Measurements from ENCODE around the gene METRN.

Gene METRN

DNA sequence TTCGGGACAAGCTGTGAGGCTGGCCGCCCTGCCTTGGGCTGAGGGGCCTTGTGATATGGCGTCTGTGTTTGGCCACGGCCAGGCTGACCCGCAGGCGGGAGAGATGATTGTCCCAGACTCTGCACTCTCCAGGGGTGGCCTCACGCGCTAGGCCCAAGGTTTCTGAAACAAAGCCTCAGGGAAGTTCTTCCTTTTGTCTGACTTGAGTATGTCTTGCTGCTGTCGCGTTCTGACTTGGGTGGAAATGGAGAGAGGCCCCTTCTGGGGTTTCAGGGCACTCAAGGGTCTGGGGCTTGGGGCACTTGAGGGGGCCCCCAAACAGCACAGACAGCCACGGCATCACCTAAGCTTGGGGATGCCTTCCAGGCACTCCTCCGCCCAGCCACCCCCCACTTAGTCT is 3.8 kb upstream of the METRN start:
- no peak for DNase-seq

DNA sequence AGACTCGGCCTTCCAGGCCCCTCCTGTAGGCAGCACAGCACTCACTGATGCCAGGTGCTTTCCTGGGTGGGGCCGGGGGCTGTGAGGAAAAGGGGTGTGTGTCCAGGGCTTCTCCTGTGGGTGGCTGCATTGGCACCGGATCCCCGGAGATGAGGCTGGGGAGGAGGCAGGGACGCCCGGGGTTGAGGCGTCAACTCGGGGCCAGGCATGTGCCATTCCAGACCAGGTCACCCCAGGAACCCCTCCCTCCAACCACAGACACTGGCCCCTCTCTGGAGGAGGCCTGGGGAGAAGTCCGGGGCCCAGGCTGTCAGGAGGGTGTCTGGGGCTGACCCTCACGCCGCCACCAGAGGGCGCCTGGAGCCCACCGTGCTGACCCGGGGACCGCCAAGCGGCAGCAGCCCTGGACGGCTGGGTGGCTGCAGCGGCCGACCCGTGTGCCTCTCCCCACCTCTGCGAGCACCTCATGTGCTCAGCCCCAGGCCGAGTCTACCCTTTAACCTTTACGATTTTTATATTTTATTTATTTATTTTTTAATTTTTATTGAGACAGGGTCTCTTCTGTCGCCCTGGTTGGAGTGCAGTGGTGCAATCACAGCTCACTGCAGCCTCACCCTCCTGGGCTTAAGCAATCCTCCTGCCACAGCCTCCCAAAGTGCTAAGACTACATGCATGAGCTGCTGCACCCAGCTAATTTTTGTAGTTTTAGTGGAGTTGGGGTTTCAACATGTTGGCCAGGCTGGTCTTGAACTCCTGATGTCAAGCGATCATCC is 3.2 kb upstream of the METRN start:
- DNase-seq = peak; percentile 51

DNA sequence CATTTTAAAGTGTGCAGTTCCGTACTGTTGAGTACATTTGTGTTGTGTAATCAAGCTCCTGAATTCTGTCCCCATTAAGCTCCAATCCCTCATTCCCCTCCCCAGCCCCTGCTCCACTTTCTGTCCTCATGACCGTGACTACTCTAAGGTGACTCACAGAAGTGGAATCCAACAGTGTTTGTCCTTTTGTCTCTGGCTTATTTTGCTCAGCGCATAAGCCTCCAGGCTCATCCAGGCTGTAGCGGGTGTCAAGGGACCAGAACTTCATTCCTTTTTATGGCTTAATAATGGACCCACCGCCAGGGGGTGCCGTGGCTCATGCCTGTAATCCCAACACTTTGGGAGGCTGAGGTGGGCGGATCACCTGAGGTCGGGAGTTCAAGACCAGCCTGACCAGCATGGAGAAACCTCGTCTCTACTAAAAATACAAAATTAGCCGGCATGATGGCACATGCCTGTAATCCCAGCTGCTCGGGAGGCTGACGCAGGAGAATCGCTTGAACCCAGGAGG is 2.1 kb upstream of the METRN start:
- peak in 1 of 2 experiments; percentile 43 for DNase-seq

DNA sequence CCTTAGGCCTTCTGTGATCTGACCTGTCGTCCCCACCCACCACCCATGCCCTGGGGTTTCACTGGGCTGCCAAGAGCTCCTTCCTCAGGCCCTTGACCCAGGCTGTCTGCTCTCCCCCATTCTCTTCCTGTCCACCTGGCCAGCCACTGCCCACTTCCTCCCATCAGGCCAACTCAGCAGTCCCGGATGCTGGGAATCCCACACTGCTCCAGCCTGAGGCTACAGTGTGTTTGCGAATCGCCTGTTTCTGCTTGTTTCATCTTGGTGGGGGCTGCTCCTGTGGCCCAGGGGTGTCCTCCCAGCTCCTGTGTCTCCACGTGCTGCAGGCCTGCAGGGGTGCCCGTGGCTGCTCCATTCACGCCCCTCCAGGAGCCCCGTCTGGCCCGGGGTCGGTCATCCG is 839 bp upstream of the METRN start:
- no peak for DNase-seq

DNA sequence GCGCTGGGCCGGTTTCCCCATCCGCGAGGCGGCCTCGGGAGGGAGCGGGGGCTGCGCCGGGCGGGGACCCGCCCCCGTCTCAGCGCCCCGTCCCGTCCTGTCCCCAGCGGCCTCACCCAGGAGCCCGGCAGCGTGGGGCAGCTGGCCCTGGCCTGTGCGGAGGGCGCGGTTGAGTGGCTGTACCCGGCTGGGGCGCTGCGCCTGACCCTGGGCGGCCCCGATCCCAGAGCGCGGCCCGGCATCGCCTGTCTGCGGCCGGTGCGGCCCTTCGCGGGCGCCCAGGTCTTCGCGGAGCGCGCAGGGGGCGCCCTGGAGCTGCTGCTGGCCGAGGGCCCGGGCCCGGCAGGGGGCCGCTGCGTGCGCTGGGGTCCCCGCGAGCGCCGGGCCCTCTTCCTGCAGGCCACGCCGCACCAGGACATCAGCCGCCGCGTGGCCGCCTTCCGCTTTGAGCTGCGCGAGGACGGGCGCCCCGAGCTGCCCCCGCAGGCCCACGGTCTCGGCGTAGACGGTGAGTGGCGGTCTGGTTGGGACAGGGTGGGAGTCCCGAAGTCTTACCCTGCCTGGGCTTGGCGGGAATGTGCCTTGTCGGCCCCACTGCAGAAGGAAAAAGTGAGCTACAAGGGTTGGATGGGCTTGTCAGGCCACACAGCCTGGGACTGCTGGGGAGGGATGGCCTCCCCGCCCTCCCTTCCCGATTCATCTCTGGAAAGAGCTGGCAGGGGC is 720 bp downstream of the METRN start:
- no peak for DNase-seq

DNA sequence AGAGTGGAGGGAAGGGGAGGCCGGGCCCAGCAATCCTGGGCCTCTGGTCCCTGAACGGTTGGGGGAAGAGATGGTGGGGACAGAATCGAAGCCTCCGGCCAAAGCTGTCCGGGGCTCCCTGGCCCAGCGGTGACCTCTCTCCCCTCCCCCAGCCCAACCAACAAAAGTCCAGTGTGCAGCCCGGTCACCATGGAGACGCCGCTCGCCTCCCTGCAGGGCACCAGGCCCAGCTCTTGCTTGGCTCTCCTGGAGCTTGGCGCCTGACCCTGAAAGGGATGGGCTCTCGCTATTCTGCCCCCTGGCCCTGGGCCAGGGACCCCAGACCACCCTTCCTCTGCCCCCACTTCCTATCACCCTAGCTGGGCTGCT is 1.3 kb downstream of the METRN start:
- no peak for DNase-seq

DNA sequence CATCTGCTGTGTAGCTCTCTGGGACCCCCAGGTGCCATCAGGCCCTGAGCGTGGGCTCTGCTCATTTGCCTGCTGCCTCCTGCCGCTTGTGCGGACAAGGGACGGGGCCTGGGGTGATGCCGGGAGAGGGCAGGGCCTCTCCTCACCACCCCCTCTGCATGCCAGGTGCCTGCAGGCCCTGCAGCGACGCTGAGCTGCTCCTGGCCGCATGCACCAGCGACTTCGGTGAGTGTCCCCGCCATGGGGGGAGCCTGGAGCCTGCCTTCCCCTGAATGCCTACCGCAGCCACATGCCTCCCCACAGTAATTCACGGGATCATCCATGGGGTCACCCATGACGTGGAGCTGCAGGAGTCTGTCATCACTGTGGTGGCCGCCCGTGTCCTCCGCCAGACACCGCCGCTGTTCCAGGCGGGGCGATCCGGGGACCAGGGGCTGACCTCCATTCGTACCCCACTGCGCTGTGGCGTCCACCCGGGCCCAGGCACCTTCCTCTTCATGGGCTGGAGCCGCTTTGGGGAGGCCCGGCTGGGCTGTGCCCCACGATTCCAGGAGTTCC is 1.9 kb downstream of the METRN start:
- no peak for DNase-seq

DNA sequence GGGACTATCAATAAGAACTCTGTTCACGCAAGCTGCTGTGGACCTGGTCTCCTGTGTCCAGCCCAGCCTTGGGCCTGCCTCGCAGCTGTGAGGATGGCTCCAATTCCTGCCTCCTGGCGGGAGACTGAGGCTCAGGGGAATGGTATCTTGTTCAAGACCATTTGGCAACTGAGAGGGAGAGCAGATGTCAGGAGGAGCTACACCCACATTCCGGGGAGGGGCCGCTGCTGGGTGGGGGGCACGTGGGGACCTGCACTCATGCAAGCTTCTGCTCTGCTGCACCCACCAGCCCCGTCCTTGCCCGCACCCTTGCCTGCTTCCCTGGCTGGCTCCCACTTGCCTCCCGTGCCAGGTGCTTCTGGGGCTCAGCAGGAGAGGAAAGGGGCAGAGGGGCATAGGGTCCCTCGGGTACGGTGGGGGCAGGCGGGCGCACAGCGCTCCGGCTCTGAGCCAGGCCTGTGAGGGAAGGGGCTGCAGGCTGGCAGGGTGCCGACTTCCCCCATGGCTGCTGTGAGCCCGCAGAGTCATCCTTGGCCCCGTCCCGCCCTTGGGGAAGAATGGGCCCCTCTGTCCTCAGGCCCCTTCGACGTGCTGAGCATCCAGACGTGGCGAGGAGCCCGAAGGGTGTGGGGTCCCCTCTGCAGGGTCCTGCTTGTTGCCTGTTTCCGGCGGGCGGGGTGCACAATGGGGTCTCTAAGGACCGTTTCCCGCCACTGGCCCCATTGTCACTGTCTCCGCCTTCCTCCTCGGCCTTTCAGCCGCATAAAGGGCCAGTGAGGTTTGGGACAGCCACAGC is 2.7 kb downstream of the METRN start:
- no peak for DNase-seq

DNA sequence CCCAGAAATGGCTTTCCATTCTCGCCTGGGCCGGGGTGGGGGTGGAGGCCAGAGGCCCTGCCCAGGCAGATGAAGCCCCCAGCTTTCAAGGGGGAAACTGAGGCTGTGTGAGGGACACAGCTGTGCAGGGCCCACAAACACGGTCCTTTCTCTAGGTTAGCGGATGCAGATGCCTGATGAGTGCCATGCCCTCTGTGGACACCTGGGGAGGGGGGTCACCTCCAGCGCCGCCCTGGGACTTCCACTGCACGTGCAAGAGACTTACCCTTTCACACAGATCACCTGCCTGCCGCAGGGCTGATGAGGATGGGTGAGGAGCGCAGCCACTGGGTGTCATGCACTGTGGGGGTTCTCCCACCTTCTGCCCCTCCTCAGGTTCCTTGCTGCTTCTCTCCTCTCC is 3.5 kb downstream of the METRN start:
- DNase-seq = no peak

DNA sequence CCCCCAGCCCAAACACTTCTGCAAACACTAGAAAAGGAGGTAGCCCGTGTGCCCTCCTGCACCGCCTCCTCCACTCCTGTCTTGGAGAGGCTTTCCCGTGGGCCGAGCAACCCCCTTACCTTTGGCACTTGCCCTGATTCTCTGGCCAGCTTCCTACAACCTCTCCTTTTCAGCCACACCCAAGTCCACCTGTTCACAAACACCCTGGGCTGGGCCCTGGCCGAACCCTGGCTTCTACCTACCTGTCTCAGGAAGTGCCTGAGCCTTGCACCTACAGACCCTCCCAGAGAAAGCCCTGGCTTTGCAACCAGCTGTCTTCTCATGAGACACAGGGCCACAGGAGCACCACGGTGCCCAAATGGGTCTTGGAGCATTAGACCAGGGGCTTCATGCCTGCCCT is 4.0 kb downstream of the METRN start:
- no peak for DNase-seq

DNA sequence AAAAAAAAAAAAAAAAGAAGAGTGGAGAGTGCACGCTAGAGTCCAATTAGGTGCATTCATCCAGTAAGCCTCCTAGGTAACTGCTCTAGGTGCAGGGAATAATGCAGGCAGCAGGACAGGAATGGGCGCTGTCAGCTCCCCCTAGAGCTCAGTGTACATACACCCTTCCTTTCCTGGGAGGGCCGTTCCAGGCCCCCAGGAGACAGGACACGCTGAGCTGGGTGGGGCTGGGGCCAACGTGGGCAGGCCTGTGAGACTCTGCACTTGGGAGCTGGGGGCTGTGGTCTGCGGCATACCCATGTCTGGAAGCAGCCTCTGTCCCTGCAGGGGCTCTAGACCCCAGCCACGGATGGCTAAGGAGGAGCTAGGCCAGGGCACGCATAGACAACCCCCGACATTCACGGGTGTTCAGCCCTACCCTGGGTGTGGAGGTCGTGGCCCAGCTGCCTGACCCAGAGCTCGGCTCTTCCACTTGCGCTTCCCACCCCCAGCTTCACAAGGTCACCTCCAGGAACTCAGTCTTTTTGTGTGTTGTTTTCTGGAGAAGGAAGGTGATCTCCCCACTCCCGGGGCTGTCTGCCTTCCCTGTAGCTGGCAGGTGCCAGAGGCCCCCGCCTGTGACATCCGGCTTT is 5.0 kb downstream of the METRN start:
- DNase-seq = peak in 1 of 2 experiments; percentile 45

DNA sequence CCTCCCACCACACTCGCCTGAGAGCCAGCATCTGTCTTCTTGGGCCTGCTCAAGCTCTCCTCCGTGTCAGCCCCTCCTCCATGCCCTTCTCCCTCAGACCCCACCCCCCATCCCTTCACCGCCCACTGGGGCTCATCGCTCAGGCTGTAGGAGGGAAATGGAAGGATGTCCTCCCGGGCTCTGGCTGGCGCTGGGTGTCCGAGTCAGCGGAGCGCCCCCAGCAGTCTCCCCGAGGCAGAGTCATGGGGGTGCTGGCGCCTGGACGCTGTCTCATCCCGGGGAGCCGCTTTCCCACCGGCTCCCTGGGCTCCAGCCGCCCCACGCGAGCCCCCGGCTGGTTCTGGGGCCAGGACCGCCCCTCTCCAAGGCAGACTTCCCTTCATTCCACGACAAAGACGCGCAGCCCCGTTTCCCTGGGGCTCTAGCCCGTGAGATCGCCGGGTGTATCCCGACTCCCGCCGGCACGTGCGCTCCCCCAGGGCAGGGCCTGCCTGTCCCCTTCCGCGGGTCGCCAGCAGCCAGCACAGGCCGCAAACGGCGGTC is 5.6 kb downstream of the METRN start:
- DNase-seq = peak; percentile 65 to 74

DNA sequence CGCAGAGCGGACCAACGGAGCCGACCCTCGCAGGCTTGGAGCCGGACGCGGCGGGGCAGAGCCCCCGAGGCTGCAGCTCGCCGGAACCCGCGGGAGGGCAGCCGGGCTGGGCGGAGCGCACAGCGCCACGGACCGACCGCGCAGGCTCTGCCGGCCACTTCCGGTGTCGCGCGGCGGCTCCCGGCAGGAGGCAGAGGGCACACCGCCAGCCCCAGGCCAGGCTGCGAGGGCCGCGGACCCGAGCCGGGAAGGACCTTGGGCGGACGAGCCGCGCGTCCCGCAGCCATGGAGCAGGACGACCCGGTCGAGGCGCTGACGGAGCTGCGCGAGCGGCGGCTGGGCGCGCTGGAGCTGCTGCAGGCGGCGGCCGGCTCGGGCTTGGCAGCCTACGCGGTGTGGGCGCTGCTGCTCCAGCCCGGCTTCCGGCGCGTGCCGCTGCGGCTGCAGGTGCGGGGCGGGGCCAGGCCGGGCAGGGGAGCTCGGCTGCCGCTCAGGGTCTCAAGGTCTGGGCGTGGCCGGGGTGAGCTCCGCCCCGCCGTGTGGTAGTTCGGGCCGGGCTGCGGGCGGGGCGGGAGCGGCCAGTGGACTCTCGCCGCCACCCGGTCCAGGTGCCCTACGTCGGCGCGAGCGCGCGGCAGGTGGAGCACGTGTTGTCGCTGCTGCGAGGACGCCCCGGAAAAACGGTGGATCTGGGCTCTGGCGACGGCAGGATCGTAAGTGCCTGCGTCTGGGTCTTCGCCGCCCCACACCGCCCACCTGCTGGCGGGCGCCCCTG is 6.3 kb downstream of the METRN start, which contains the start of gene ANTKMT:
Gene ANTKMT (plus strand): TSS at position 157 of the 775 bp plus-strand sequence. CDS start 129 bp downstream, at position 286.
- peak; percentile 88 to 89 for DNase-seq

DNA sequence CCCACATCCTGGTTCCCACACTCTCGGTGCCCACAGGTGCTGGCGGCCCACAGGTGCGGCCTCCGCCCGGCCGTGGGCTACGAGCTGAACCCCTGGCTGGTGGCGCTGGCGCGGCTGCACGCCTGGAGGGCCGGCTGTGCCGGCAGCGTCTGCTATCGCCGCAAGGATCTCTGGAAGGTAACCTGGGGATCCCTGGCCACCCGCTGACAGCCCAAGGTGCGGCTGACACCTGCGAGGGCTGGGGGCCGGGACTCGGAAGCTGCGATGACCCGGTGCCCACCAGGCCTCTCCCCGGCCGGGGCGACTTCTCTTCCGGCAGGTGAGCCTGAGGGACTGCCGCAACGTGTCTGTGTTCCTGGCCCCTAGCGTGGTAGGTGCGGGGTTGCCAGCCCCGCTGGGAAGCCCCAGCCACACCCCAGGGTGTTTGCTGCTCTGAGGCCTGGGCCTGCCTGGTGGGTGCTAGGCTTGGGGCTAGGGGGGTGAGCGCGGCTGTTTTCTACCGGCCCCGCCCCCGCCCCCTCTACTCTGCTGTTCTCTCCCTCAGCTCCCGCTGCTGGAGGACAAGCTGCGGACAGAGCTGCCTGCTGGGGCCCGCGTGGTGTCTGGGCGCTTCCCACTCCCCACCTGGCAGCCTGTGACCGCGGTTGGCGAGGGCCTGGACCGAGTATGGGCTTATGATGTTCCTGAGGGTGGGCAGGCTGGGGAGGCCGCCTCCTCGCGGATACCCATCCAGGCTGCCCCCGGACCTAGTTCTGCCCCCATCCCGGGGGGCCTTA is 7.0 kb downstream of the METRN start:
- DNase-seq = peak in 1 of 2 experiments; percentile 18

DNA sequence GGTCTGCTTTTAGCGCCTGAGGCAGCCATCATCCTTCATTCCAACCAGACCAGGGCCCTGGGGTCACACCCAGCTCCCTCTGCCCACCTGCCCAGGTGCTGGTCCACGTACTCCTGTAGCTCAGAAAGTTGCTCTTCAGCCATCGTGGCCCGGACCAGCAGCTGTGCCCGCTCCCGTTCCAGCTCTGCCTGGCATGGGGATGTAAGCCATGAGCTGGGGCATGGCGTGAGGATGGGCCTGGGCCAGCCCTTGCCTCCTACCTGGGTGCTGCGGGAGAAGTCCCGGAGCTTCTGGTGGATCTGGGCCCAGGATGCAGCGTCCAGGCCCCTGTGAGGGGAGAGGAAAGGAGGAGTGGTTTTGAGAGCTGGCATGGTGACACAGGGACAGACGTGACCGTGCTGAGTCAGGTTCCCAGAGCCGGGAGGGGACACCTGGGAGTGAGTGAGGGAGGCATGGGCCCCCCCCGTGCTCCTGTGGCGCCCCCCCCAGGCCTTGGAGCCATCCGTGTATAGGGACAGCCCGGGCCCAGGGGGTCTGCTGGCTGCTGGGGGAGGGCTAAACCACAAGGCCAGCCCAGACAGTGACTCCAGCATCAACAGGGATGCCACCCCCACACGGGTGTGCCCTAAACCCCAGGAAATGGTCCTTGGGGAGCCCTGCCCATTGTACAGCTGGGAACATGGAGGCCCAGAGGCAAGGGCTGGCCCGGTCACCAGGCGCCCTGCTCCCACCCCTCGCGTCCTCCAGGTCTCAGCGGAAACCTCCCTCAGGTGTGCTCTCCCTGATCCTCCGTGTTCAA is 8.1 kb downstream of the METRN start:
- DNase-seq = no peak

DNA sequence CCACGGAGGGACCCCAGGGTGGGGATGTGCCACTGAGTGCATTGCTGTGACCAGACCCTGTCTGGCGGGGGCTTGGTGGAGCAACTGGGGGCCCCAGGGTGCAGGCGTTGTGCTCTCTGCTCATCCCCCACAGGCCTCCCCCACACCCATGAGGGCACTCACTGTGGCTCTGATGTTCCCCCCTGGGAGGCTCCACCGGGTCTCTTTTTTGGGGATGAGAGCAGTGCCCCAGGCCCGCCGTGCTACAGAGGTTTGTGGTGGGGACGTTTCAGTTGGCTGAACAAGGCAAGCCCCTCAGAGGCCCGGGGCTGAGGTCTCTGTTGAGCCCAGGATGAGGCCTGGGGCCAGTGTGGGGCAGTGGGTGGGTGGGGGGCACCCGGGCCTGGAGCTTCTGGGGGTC is 8.8 kb downstream of the METRN start:
- no peak for DNase-seq

DNA sequence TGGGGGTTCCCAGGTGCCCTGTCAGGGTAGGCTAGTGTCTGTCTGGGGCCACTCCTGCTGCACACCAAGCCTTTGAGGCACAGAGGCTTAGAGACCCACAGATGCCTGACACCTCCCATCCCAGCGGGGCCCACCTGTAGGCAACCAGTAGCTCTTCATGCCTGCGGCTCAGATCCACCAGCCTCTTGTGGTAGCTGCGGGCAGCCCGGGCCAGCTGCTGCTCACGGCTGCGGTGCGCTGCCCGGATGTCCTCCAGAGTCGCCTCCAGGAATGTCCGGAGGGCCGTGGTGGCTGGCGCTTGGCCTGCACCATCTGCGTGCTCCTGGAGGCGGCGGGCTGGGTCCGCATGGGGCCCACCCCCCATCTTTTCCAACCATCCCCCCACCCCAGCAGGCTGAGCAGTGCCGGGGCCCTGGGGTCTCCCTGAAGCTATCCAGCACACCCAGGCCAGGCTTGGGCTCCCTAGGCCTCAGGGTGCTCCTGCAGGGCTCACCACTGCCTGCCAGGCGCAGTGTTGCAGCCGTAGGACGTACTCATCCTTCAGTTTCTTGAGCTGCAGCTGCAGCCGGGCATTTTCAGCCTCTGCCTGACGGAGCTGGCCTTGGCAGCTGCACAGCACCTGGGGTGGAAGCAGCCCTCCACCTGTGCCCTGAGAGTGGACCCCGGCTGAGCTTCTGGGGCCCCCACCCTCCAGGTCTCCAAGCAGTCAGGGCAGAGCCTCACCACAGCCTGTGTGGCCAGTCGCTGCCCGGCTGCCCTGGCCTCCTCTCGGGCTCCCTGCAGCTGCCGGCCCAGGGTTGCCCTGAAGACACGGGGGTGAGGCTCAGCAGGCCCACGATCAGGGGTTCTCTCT is 9.5 kb downstream of the METRN start:
- no peak for DNase-seq

DNA sequence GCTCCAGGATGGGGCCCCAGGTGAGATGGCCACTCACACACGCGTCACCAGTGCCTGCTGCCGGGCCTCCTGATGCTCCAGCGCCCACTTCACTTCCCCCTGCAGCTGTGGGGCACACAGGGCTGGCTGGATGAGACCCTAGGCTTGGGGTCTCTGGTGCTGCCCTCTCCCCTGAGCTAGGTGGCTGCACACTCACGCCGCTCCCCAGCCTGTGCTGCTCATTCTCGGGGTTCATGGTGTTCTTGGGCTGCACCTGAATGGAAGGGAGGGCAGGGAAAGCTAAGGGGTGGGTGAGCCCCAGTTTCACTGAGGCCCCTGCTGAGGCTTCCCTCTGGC is 10.1 kb downstream of the METRN start:
- DNase-seq = no peak

All from NCI-H2081 (cell line).